ENCODE measurements around the gene KDM3A.

DNA sequence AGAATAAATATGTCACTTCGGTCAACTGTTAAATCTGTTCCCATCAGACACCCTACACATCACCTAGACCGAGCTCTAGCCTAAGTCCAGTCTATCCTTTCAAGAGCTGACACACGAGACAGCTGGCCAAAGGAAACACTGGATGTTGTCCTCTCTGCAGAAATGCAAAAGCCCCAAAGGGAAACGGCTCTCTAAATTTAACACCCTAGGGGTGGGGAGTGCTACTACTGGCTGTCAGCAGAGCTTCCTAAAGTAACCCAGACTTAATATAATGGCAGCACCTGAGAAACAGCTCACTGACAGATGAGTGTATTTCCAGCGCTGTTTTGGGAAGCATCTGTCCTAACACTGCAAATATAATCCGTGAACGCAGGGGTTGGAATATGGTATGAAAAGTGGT lies 66.4 kb downstream of the KDM3A start:
- TF ChIP-seq, protein P1, sequence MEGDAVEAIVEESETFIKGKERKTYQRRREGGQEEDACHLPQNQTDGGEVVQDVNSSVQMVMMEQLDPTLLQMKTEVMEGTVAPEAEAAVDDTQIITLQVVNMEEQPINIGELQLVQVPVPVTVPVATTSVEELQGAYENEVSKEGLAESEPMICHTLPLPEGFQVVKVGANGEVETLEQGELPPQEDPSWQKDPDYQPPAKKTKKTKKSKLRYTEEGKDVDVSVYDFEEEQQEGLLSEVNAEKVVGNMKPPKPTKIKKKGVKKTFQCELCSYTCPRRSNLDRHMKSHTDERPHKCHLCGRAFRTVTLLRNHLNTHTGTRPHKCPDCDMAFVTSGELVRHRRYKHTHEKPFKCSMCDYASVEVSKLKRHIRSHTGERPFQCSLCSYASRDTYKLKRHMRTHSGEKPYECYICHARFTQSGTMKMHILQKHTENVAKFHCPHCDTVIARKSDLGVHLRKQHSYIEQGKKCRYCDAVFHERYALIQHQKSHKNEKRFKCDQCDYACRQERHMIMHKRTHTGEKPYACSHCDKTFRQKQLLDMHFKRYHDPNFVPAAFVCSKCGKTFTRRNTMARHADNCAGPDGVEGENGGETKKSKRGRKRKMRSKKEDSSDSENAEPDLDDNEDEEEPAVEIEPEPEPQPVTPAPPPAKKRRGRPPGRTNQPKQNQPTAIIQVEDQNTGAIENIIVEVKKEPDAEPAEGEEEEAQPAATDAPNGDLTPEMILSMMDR (IDR thresholded peaks at IDR 0.05) = no peak
- no peak for TF ChIP-seq RFX5 (IDR thresholded peaks at IDR 0.05; ENCODE audit: low read length)
- no peak for TF ChIP-seq GATA2 (CRISPR knock-in tag; IDR thresholded peaks at IDR 0.05)
- TF ChIP-seq, protein P2, sequence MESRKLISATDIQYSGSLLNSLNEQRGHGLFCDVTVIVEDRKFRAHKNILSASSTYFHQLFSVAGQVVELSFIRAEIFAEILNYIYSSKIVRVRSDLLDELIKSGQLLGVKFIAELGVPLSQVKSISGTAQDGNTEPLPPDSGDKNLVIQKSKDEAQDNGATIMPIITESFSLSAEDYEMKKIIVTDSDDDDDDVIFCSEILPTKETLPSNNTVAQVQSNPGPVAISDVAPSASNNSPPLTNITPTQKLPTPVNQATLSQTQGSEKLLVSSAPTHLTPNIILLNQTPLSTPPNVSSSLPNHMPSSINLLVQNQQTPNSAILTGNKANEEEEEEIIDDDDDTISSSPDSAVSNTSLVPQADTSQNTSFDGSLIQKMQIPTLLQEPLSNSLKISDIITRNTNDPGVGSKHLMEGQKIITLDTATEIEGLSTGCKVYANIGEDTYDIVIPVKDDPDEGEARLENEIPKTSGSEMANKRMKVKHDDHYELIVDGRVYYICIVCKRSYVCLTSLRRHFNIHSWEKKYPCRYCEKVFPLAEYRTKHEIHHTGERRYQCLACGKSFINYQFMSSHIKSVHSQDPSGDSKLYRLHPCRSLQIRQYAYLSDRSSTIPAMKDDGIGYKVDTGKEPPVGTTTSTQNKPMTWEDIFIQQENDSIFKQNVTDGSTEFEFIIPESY (IDR thresholded peaks at IDR 0.05; ENCODE audit: borderline replicate concordance, low read depth) = no peak
- TF ChIP-seq TCF12 (IDR thresholded peaks at IDR 0.05) = no peak
